Measurements from ENCODE around the gene TFEB.

GRCh38 chr6:41690541-41691330 lies 44.7 kb downstream of the TFEB start:
- no peak for TF ChIP-seq MAX (IDR thresholded peaks at IDR 0.05)
- no peak for TF ChIP-seq REST (IDR thresholded peaks at IDR 0.05; ENCODE audit: low read depth)
- TF ChIP-seq CREB1 (IDR thresholded peaks at IDR 0.05; ENCODE audit: low read depth) = no peak
- no peak for TF ChIP-seq RAD21 (IDR thresholded peaks at IDR 0.05; ENCODE audit: low read depth)
- no peak for TF ChIP-seq FOXM1 (IDR thresholded peaks at IDR 0.05; ENCODE audit: borderline replicate concordance, low read depth)
- no peak for TF ChIP-seq TAF1 (IDR thresholded peaks at IDR 0.05; ENCODE audit: low read depth)
- no peak for TF ChIP-seq EP300 (IDR thresholded peaks at IDR 0.05; ENCODE audit: borderline replicate concordance)
- no peak for TF ChIP-seq YY1 (IDR thresholded peaks at IDR 0.05; ENCODE audit: low read depth)
- no peak for TF ChIP-seq NFIC (IDR thresholded peaks at IDR 0.05)
- TF ChIP-seq EGR1 (IDR thresholded peaks at IDR 0.05) = no peak
- TF ChIP-seq USF1 (IDR thresholded peaks at IDR 0.05) = no peak

All from Ishikawa (cell line).